A673 (cell line): ENCODE measurements around the gene SMARCD3. TPM values are rescaled to one million over a fixed set of nuclear protein-coding genes. Genes with fewer than 3 reads are reported as not detected.

Experiments used
- BruUV-seq: library from RNA; stranded (reverse); fragments of 400-500 nt; replicated peaks from 2 replicates; lab custom pipeline; 2021; lab: Mats Ljungman, UMichigan
- CTCF ChIA-PET: fragments of 300-600 bp; sonication (Branson Sonifier 250); formaldehyde crosslinking; loops from one replicate; lab custom pipeline; 2022; ENCODE audit warnings: antibody characterized with exemption; lab: Charles Lee
- POLR2A ChIA-PET: fragments of 300-600 bp; sonication (Branson Sonifier 250); formaldehyde crosslinking; loops from one replicate; lab custom pipeline; 2022; ENCODE audit warnings: antibody characterized with exemption; ENCODE audit not compliant: low non-redundant PET; lab: Charles Lee
- DNase-seq: peaks from one replicate; pipeline ENCODE4 v3.0.0-alpha.2; 2015; ENCODE audit warnings: low spot score
- H3K27ac ChIP-seq: fragments of 200-600 bp; sonication (generic); 2 replicates; pipeline ENCODE4 v1.5.1; 2016; ENCODE audit warnings: mixed run types, low read depth, mild to moderate bottlenecking, mixed read lengths, antibody characterized with exemption, low read length; ENCODE audit not compliant: poor library complexity, severe bottlenecking
- H3K27me3 ChIP-seq: fragments of 200-600 bp; sonication (generic); replicated peaks from 2 replicates; pipeline ENCODE4 v1.6.1; 2017; ENCODE audit warnings: mixed run types, low read depth, mild to moderate bottlenecking, mixed read lengths, antibody characterized with exemption, low read length; ENCODE audit not compliant: insufficient read depth, poor library complexity
- H3K36me3 ChIP-seq: fragments of 200-600 bp; sonication (generic); 2 replicates; pipeline ENCODE4 v1.6.1; 2016; ENCODE audit warnings: mixed run types, mild to moderate bottlenecking, mixed read lengths, antibody characterized with exemption, low read length; ENCODE audit not compliant: insufficient read depth, poor library complexity, severe bottlenecking
- H3K4me1 ChIP-seq: fragments of 200-600 bp; sonication (generic); 2 replicates; pipeline ENCODE4 v1.6.1; 2017; ENCODE audit warnings: mixed run types, mild to moderate bottlenecking, mixed read lengths, antibody characterized with exemption, low read length; ENCODE audit not compliant: insufficient read depth, poor library complexity, severe bottlenecking
- H3K4me3 ChIP-seq: fragments of 200-600 bp; sonication (generic); 2 replicates; pipeline ENCODE4 v1.5.1; 2016; ENCODE audit warnings: low read depth, mixed run types, mild to moderate bottlenecking, mixed read lengths, low read length; ENCODE audit not compliant: poor library complexity, severe bottlenecking
- H3K9me3 ChIP-seq: fragments of 200-600 bp; sonication (generic); 2 replicates; pipeline ENCODE4 v1.6.1; 2016; ENCODE audit warnings: mixed run types, low read depth, mild to moderate bottlenecking, mixed read lengths, antibody characterized with exemption, low read length; ENCODE audit not compliant: poor library complexity, severe bottlenecking
- EZH2 ChIP-seq: fragments of 200-600 bp; sonication (generic); IDR thresholded peaks from 2 replicates; pipeline ENCODE4 v1.6.1; 2017; ENCODE audit warnings: borderline replicate concordance, low read depth, mild to moderate bottlenecking, mixed read lengths, antibody characterized with exemption, low read length; ENCODE audit not compliant: poor library complexity, severe bottlenecking
- intact Hi-C: fragments of 100-400 bp; cut with micrococcal nuclease; formaldehyde crosslinking; loops from one replicate; pipeline ENCODE4 v1.10.0; 2022; ENCODE audit not compliant: unreplicated experiment
- total RNA-seq: library from RNA; stranded (reverse); gene quantifications from 2 replicates; pipeline ENCODE4 v1.2.3, GENCODE V29; 2021
- TF ChIP-seq, protein P1 (sequence below): fragments of 300-800, 200-600 bp; sonication (generic); conservative IDR thresholded peaks from 2 replicates; pipeline ENCODE4 v1.5.1; 2017; ENCODE audit warnings: low read depth, mild to moderate bottlenecking, antibody characterized with exemption, low read length, moderate library complexity, mixed read lengths

Gene SMARCD3
- total RNA-seq, 1 experiment from 2014 or later, result 44.8 TPM

DNA sequence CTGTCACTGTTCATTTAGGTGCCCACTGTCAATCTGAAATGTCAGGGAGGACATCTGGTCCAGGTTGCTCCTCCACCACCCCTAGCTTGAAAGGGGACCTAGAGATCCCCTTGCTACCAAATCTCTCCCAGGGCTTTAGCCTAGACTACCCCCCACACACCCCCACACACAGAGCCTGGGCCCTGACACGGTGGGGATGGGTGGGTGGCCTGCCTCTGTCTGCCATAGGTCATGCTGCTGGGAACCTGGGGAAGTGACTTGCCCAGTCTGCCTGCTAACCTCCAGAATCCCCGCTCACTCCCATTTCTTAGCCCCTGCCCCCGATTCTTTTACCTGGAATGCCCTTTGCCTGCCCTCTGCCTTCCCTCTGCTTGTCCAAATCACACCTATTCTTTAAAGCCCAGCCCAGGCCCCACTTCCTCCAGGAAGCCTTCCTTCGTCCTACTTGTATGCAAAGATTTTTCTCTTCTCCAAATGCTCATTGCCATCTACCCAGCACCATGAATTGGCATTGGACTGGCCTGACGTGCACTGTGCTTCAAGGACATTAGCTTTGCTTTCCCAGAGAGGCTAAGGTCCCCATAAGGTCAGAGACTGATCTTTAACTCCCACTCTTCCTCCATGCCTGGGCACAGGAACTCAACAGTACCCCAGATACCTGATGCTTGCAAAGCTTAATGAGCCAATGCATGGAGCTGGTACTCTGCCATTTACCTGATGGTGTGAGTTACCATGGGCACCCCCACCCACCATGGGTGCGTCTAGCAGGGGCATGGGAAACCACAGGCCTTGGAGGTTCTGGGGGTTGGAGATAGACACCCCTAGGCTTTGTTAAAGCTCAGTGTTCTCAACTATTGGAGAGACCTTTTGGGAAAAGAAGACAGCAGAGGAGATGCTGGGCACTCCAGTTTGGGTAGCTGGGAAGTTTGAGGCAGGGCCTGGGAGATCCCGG lies 2.0 kb upstream of the SMARCD3 start:
- ChIA-PET CTCF (no interaction called here), POLR2A (interaction anchor here (0.6 kb wide), 1 partner anchor 36 kb away, joined by 5 read pairs; no protein-coding TSS in a partner anchor)
- Histone ChIP-seq H3K36me3 (no peaks in the 10 kb centered on the region), H3K9me3 (no peaks in the 10 kb centered on the region), H3K4me1 (peaks cover 57% of the 10 kb centered on the region), H3K4me3 (no peak overlapping the region), H3K27ac (peak overlapping the region; percentile 27), H3K27me3 (no peaks in the 10 kb centered on the region)
- BruUV-seq, result no TSS peak
- intact Hi-C loops, result no loop called here
- TF ChIP-seq, protein P1, sequence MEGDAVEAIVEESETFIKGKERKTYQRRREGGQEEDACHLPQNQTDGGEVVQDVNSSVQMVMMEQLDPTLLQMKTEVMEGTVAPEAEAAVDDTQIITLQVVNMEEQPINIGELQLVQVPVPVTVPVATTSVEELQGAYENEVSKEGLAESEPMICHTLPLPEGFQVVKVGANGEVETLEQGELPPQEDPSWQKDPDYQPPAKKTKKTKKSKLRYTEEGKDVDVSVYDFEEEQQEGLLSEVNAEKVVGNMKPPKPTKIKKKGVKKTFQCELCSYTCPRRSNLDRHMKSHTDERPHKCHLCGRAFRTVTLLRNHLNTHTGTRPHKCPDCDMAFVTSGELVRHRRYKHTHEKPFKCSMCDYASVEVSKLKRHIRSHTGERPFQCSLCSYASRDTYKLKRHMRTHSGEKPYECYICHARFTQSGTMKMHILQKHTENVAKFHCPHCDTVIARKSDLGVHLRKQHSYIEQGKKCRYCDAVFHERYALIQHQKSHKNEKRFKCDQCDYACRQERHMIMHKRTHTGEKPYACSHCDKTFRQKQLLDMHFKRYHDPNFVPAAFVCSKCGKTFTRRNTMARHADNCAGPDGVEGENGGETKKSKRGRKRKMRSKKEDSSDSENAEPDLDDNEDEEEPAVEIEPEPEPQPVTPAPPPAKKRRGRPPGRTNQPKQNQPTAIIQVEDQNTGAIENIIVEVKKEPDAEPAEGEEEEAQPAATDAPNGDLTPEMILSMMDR, result no peak
- TF ChIP-seq EZH2, result no peak
- no peak for DNase-seq

DNA sequence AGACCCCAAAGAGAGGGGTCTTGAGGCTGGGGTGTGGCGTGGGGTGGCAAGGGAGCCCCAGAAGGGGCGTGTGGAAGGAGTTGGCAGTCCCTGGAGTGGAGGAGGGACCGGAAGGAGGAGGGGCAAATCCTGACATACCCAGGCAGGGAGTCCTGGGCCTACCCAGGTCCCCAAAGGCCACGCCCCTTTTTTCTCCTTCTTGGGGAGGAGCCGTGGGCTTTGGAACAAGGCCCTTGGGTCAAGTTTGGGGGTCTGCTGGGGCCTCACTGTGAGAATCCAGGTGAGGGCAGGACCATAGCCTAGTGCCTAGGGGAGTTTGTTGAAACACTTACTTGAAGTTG lies 1.2 kb upstream of the SMARCD3 start:
- H3K4me3 ChIP-seq, result peak overlapping the region; percentile 68
- TF ChIP-seq, protein P1, result no peak
- TF ChIP-seq EZH2, result no peak
- no peaks in the 10 kb centered on the region for H3K36me3 ChIP-seq
- BruUV-seq, result no TSS peak
- peak; percentile 85 for DNase-seq
- intact Hi-C loops, result loop anchor here (2.0 kb wide), 1 partner anchor 53 kb away; no protein-coding TSS in a partner anchor
- peaks cover 64% of the 10 kb centered on the region for H3K4me1 ChIP-seq
- CTCF ChIA-PET, result no interaction called here
- peak overlapping the region; percentile 80 for H3K27ac ChIP-seq
- no peaks in the 10 kb centered on the region for H3K27me3 ChIP-seq
- H3K9me3 ChIP-seq, result no peaks in the 10 kb centered on the region
- POLR2A ChIA-PET, result interaction anchor here (0.6 kb wide), 1 partner anchor 36 kb away, joined by 5 read pairs; no protein-coding TSS in a partner anchor

DNA sequence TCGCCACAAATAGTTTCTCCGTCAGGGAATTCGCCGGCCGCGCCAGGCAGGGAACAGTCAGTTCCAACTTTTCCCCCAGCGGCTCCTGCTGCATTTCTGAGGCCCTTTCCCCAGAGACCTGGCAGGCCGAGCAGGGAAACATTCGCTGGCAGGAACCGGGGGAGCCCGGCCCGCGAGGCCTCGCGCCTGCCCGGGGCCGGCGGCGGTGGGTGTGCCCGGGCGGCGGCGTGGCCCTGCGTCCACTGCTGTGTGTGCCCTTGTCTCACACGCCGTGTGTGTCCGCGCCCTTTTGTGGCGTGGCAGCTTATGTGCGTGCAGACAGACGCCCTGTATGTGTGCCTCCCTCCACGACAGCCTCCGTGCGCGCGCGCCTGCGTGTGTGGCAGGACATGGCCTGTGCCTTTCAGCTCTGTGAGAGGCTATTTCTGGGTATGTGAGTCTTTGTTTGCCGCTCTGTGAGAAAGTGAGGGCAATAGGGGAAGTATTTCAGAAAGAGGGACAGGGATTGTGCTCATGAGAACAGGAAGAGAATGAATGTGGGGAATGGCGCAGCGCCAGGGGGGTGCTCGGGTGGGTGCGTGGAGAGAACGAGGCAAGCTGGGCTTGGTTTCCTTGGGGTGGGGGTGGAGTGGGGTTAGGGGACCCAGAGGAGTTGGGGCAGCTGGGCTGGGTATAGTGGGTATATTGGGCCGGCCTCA lies 689 bp upstream of the SMARCD3 start:
- TF ChIP-seq, protein P1, result no peak
- no peak for TF ChIP-seq EZH2
- DNase-seq, result peak; percentile 78
- Histone ChIP-seq H3K27me3 (no peaks in the 10 kb centered on the region), H3K27ac (peak overlapping the region; percentile 80), H3K4me3 (peak overlapping the region; percentile 68), H3K36me3 (no peaks in the 10 kb centered on the region), H3K9me3 (no peaks in the 10 kb centered on the region), H3K4me1 (peaks cover 68% of the 10 kb centered on the region)
- intact Hi-C loops, result loop anchor here (2.0 kb wide), 1 partner anchor 54 kb away; no protein-coding TSS in a partner anchor
- no TSS peak for BruUV-seq
- POLR2A ChIA-PET, result no interaction called here
- CTCF ChIA-PET, result no interaction called here
